GM19035 (cell line): Measurements from ENCODE around the gene LRP1-AS.

ENCODE experiments used
- ATAC-seq: cut with Tn5 transposase; IDR thresholded peaks from one replicate; pipeline ENCODE4 v1.9.1; 2021; ENCODE audit not compliant: unreplicated experiment

The LRP1-AS gene

DNA sequence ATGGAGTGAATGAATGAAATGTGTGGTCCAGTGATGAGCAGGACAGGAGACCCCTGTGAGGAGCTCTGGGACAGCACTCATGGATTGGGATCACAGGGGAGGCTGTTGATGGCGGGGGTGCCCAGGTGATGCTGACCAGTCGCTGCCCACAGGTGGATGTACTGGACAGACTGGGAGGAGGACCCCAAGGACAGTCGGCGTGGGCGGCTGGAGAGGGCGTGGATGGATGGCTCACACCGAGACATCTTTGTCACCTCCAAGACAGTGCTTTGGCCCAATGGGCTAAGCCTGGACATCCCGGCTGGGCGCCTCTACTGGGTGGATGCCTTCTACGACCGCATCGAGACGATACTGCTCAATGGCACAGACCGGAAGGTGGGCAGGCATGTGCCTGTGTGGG is 13.3 kb upstream of the LRP1-AS start:
- no peak for ATAC-seq

DNA sequence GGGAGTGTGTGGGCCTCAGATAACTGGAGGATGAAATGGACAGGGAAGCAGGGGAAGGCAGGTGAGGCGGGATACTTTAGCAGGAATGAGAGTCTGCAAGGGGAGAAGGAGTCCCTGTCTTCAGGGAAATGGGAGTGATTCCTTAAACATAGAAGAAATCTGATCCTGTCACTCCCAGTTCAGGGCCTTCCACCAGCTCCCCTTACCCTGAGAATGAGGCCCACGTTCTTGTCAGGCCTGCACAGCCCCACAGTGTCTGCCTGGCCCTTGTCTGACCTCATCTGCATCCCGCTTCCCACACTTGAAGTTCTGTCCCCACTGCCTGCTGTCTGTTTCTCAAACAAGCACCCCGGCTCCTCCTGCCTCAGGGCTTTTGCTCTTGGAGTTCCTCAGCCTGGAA is 12.6 kb upstream of the LRP1-AS start:
- no peak for ATAC-seq

DNA sequence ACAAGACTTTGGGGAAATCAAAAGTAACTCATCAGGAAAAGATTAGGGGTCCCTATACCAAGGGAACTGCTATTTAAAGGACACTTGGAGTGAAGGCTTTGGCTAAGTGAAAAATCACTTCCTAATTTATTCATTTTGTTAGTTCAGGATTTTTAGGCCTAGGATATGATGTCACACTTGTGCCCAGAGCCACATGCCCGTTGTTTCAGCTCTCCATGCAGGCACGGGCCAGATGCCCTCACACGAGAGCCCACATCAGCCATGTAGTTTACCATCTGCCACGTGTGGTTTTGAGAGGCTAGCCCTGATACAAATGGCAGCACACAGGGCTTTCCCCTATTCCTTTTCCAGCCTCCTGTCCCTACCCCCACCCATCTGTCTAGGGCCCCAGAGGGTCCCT is 11.9 kb upstream of the LRP1-AS start:
- ATAC-seq = no peak

DNA sequence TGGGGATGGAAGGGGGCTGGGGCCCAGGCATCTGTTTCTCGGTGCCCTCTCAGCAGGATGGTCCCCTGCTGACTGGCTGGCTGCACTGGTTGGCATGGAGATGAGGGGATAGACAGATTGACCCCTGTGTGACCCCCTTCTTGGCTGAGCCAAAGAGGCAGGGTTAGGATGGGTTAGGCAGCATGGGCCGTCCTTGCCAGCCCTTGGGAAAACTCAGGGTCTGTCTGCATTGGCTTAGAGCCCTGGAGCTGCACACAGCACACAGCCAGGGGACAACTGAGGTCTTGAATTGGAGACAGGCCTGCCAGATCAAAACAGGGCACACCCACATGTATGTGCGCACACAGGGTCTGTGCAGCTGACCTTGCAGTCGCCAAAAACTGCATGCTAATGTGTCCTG is 11.2 kb upstream of the LRP1-AS start:
- no peak for ATAC-seq

DNA sequence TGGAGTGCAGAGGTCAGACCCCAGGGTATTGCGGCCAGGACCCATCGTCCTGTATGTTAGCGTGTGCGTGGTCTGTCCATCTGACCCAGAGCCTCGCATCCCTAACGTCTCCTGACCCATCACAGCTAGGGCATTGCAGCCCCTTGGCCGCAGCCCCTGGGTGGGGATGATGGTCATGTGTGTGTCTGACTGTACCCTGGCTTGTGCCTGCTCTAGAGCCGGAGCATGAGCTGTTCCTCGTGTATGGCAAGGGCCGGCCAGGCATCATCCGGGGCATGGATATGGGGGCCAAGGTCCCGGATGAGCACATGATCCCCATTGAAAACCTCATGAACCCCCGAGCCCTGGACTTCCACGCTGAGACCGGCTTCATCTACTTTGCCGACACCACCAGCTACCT is 10.8 kb upstream of the LRP1-AS start:
- no peak for ATAC-seq

GRCh38 chr12:57157588-57158173 is 10.3 kb upstream of the LRP1-AS start:
- ATAC-seq = no peak

GRCh38 chr12:57156701-57157403 is 9.4 kb upstream of the LRP1-AS start:
- no peak for ATAC-seq

GRCh38 chr12:57154804-57155434 is 7.5 kb upstream of the LRP1-AS start:
- ATAC-seq = no peak

DNA sequence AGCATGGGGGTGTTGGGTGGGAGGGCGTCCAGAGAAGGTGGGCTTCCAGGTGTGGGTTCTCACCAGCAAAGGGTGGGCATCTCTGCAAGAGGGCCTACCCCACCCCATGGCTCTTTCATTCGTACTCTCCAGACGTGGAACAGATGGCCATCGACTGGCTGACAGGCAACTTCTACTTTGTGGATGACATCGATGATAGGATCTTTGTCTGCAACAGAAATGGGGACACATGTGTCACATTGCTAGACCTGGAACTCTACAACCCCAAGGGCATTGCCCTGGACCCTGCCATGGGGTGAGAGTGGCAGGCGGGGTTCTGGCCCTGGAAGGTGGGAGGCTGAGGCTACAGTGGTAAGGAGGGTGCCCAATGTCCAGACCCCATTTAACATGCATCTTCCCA is 6.7 kb upstream of the LRP1-AS start:
- ATAC-seq = no peak

DNA sequence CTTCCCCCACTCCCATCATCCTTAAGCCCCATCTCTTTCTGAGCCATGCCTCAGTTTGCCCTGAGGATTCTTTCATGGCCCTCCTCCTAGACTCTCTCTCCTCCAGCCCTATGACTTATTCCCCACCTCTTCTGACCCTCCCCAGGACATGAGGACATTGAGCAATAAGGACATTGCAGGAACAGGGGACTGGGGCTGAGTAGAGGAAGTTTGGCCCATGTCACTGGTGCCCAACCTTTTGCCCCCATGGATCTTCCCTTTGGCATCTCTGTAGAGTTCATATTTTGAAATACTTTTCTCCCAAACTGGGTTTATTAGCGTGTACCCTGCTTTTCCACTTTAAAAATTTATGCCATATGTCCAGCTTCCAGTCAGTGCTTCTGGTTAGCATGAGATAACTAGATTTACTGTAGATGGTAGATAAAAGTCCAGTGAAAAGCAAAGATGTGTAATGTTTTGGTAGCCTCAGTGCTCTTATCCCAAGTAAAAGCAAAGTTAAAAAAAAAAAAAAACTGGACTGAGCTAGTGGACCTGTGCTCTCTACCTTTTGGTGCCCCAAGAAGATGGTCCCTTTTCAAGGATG is 6.1 kb upstream of the LRP1-AS start:
- no peak for ATAC-seq

DNA sequence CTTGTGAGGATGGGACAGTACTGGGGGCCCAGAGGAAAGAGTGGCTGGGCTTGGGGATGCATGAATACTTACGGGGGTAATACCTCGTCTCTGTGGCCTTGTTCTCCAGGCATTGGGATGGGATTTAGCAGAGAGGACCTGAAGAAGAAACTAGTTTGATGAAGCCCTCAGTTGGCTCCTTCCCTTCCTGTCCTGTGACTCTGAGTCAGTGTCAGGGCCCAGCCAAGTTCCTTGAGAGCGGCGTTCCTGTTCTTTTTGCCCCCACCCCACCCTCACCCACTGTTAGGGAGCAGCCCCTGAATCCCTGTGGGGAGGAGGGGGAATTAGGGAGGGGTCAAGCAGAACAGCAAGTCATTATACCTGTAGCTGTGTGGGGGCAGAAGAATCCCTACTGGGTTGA is 5.2 kb upstream of the LRP1-AS start:
- no peak for ATAC-seq

GRCh38 chr12:57151741-57152630 is 4.6 kb upstream of the LRP1-AS start:
- no peak for ATAC-seq

- ATAC-seq = no peak
Measured at GRCh38 chr12:57150400-57151000, 3.1 kb upstream of the LRP1-AS start.

GRCh38 chr12:57149245-57149900 is 2.0 kb upstream of the LRP1-AS start:
- no peak for ATAC-seq

DNA sequence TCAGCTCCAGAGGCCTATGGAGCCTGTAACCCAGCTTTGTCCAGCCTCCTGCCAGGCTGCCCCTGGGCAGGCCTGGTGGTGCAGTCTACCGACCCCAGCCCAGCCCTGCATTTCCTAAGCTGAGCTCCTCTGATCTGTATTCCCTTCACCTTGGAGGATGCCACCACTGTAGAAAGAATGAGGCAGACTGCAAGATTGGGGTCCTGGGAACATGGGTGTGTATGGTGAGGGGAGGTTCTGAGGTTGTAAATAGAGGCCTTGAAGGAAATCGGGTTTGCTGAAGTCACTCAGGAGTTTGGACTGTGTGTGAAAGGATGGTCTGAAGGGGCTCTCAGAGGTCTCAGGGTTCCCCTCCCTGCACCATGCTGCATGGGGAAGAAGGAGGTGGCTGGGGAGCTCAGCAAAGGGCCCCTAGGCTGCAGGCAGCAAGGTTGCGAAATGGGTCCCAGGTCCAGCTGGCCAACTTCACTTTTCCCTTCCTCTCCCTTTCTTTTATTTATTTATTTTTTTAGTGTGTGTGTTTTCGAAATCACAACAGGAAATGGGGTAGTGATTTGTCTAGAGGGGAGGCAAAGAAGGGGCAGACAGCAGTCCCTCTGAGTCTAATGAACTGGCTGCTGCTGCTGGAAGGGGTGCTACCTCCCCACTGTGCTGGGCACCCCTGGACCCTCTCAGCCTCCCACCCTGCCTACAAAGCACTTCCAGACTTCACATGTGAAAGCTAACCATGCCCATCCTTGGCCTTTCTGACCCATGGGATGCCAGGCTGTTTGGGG is 1.2 kb upstream of the LRP1-AS start:
- no peak for ATAC-seq

- no peak for ATAC-seq
Measured at GRCh38 chr12:57146092-57146491, 1.3 kb downstream of the LRP1-AS start.

DNA sequence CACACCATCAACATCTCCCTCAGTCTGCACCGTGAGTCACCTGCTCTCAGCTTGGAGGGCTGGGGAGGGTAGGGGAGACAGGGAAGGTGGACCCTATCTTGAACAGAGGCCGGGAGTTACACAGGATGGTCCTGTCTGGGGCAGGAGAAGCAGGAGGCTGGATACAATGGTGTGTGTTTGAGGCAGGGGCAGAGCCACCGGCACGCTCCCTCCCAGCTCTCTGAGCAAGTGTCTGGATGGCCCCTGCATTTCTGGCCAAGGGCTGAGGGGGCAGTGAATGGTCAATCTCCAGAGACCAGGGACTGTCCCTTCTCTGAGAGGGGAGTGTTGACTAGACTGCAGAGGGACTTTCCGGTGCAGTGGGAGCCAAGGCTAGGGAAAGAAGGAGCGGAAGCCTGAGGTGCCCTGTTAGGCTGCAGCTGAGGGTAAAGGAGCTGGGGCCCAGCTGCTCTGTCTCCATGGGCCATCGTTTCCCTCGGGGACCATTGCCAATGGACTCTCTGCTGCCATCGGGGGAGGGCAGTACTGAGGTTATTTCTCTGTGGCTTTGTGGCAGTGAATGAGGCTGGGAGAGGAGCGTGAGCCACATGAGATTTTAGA is 1.9 kb downstream of the LRP1-AS start:
- no peak for ATAC-seq

DNA sequence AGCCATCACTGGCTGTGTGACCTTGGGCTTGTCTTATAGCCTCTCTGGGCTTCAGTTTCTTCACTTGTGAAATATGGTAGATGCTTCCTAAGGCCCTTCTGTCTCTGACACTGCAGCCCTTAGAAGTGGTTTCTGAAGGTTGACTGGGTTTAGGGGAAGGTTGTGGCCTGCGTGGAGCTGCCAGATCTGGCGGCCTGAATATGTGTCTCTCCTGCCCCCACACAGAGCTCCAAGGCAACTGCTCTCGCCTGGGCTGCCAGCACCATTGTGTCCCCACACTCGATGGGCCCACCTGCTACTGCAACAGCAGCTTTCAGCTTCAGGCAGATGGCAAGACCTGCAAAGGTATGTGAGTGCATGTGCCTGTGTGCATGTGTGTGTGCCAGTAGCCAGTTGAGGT is 4.0 kb downstream of the LRP1-AS start:
- no peak for ATAC-seq

DNA sequence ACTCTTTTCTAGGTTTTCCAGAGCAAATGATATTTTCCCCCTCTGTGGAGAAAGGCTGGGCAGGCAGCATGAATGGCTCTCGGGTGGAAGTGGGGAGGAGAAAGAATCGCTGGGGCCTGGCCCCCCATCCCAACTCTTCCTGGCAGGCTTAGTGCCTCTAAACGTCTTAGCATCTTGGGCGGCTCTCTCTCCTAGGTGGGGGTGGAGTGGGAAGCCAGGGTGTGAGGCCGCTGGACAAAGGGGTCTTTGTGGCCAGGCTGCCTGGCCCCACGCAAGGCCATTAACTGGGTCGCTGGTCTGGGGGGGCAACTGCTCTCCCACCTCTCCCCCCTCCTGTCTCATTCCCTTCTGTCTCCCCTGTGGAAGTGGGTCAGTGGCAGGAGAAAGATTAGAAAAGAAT is 4.7 kb downstream of the LRP1-AS start:
- no peak for ATAC-seq
